DOHH2 (cell line): ENCODE results near the gene FOXN4.

ENCODE experiments used
- CTCF ChIP-seq: fragments of 200-600 bp; sonication (generic); IDR thresholded peaks from one replicate; pipeline ENCODE4 v1.5.1; 2014; ENCODE audit warnings: antibody characterized with exemption, mild to moderate bottlenecking, low read depth, low read length; ENCODE audit not compliant: poor library complexity, severe bottlenecking
- EZH2phosphoT487 ChIP-seq: fragments of 200-600 bp; sonication (generic); IDR thresholded peaks from 2 replicates; pipeline ENCODE4 v1.6.1; 2017; ENCODE audit warnings: borderline replicate concordance, mild to moderate bottlenecking, antibody characterized with exemption, low read length, moderate library complexity, mixed read lengths

GRCh38 chr12:109273354-109273753, 35.7 kb downstream of the FOXN4 start:
- TF ChIP-seq CTCF: no peak
- TF ChIP-seq EZH2phosphoT487: no peak
